Measurements from ENCODE around the gene HBZ.

- no peak for TF ChIP-seq CTCF (IDR thresholded peaks at IDR 0.05)
- TF ChIP-seq POLR2A (IDR thresholded peaks at IDR 0.05): no peak
- no peak for TF ChIP-seq POLR2AphosphoS5 (IDR thresholded peaks at IDR 0.05)
Observed at GRCh38 chr16:142405-142967, 10.0 kb upstream of the HBZ start.

Measured in sigmoid colon (tissue), 4 donors.